ENCODE results near the gene STOML2.

STOML2 gene

GRCh38 chr9:35107297-35108290 lies 4.7 kb upstream of the STOML2 start:
- no peak for DNase-seq (ENCODE audit: low spot score)

- DNase-seq (ENCODE audit: low spot score): no peak
Observed at GRCh38 chr9:35106343-35106730, 3.4 kb upstream of the STOML2 start.

GRCh38 chr9:35105571-35106342 lies 2.8 kb upstream of the STOML2 start:
- DNase-seq (ENCODE audit: low spot score): no peak

GRCh38 chr9:35105126-35105525 lies 2.2 kb upstream of the STOML2 start:
- no peak for DNase-seq (ENCODE audit: low spot score)

- no peak for DNase-seq (ENCODE audit: low spot score)
Observed at GRCh38 chr9:35104586-35104985, 1.7 kb upstream of the STOML2 start.

GRCh38 chr9:35103660-35104191 lies 795 bp upstream of the STOML2 start:
- no peak for DNase-seq (ENCODE audit: low spot score)

- no peak for DNase-seq (ENCODE audit: low spot score)
Observed at GRCh38 chr9:35102465-35102768, 514 bp downstream of the STOML2 start.

GRCh38 chr9:35097573-35097972 lies 5.4 kb downstream of the STOML2 start:
- DNase-seq (ENCODE audit: low spot score): no peak

GRCh38 chr9:35096035-35096849 lies 6.7 kb downstream of the STOML2 start, which contains the start of gene PIGO:
TSS of gene PIGO (minus strand) at chr9:35096591. CDS start at chr9:35095565, 1,026 bp downstream.
- peak; percentile 91 for DNase-seq (ENCODE audit: low spot score)

- no peak for DNase-seq (ENCODE audit: low spot score)
Observed at GRCh38 chr9:35091536-35091935, 11.4 kb downstream of the STOML2 start.

GRCh38 chr9:35089434-35089833 lies 13.5 kb downstream of the STOML2 start:
- no peak for DNase-seq (ENCODE audit: low spot score)

GRCh38 chr9:35085078-35085477 lies 17.9 kb downstream of the STOML2 start:
- no peak for DNase-seq (ENCODE audit: low spot score)

- peak; percentile 80 for DNase-seq (ENCODE audit: low spot score)
Observed at GRCh38 chr9:35079426-35080341, 23.2 kb downstream of the STOML2 start, which contains the start of gene FANCG. TSS of gene FANCG (minus strand) at chr9:35079942. CDS start at chr9:35079524, 418 bp downstream.

GRCh38 chr9:35079041-35079425 lies 23.9 kb downstream of the STOML2 start:
- no peak for DNase-seq (ENCODE audit: low spot score)

- DNase-seq (ENCODE audit: low spot score): no peak
Observed at GRCh38 chr9:35078066-35078465, 24.9 kb downstream of the STOML2 start.

- no peak for DNase-seq (ENCODE audit: low spot score)
Observed at GRCh38 chr9:35076848-35077247, 26.1 kb downstream of the STOML2 start.

- DNase-seq (ENCODE audit: low spot score): no peak
Observed at GRCh38 chr9:35075358-35075757, 27.6 kb downstream of the STOML2 start.

- DNase-seq (ENCODE audit: low spot score): no peak
Observed at GRCh38 chr9:35074791-35075190, 28.1 kb downstream of the STOML2 start.

- DNase-seq (ENCODE audit: low spot score): no peak
Observed at GRCh38 chr9:35074141-35074540, 28.8 kb downstream of the STOML2 start.

- DNase-seq (ENCODE audit: low spot score): no peak
Observed at GRCh38 chr9:35073279-35073612, 29.7 kb downstream of the STOML2 start.

Measured in CD4-positive, alpha-beta T cell treated with Interleukin-2 at 100 ng/mL for 4 hours (primary cell).